Psoas muscle (tissue), 8 donors: ENCODE measurements around the gene R3HCC1L. TPM values are rescaled to one million over a fixed set of nuclear protein-coding genes. Genes with fewer than 3 reads are reported as not detected.

Experiments
- ATAC-seq, 4 donors: fragments of 200-7000 bp; cut with Tn5 transposase; one replicate each; pipeline ENCODE4 v1.9.1; 2020; ENCODE audit warnings: moderate library complexity in 3 of 4, mild to moderate bottlenecking in 2 of 4
- DNase-seq, 2 donors: peaks; one replicate each; pipeline ENCODE4 v3.0.0-alpha.2; 2020
- H3K27ac ChIP-seq: fragments of 200-600 bp; one replicate; pipeline ENCODE4 v1.8.0; 2022
- H3K27me3 ChIP-seq, 3 donors: fragments of 200-600 bp in 1 of 3; one replicate each; pipeline versions ENCODE4 v1.6.1 to v1.8.0; 2013 to 2022; ENCODE audit warnings: low read length in 2 of 3, mild to moderate bottlenecking in 2 of 3, moderate library complexity in 1 of 3; ENCODE audit not compliant: insufficient read depth in 3 of 3
- H3K36me3 ChIP-seq, 2 donors: fragments of 200-600 bp in 1 of 2; one replicate each; pipeline versions ENCODE4 v1.6.1 to v1.8.0; 2013 to 2022; ENCODE audit warnings: low read depth in 1 of 2, mild to moderate bottlenecking in 1 of 2, moderate library complexity in 1 of 2; ENCODE audit not compliant: insufficient read depth in 1 of 2
- H3K4me1 ChIP-seq: fragments of 200-600 bp; one replicate; pipeline ENCODE4 v1.8.0; 2022
- H3K4me3 ChIP-seq: fragments of 200-600 bp; one replicate; pipeline ENCODE4 v1.8.0; 2022; ENCODE audit warnings: mild to moderate bottlenecking
- H3K9me3 ChIP-seq: fragments of 200-600 bp; one replicate; pipeline ENCODE4 v1.8.0; 2022
- WGBS, 3 donors: extraction: QIAGEN DNeasy Blood & Tissue Kit; methylation state at CpG; one replicate each; pipeline versions ENCODE4 v1.1.6 to v1.1.7; 2013; 5-methylcytosine and 5-hydroxymethylcytosine counted together
- intact Hi-C, 2 donors: fragments of 100-400 bp; cut with DNase I; formaldehyde crosslinking; loops; one replicate each; pipeline versions ENCODE4 v1.11.0 to v1.14.2; 2022
- polyA plus RNA-seq, 3 donors: library from polyadenylated mRNA; stranded (reverse); fragments of 200-250 nt; gene quantifications; one replicate each; pipeline ENCODE4 v1.2.3, GENCODE V29; 2013
- total RNA-seq, 4 donors: library from RNA; stranded (reverse); fragmentation: NEBNext Ultra II Directional in 2 of 4; extraction: Animal tissue kit (Norgen Biotek cat#: 25700) in 2 of 4; gene quantifications; one replicate each; pipeline versions ENCODE4 v1.2.1 to v1.2.4, GENCODE V29; 2021 to 2023
- TF ChIP-seq, protein P1 (sequence below): fragments of 200-600 bp; IDR thresholded peaks from one replicate; pipeline ENCODE4 v1.8.0; 2022; ENCODE audit warnings: antibody characterized with exemption
- donor health status: healthy with polysubstance abuse.
- donor health status: DM: no; HTN: no; CAD: no; lungs with moderate emphysema.
- donor health status: Bipolar disorder and iron deficiency.
- donor health status: healthy.
- donor health status: DM: yes; HTN: yes; CAD: no.
- donor health status: DM: no; HTN: no; CAD: no.
- donor health status: DM: no; HTN: no; CAD: no.
- donor health status: DM: yes; HTN: yes; CAD: no.

The R3HCC1L gene
- total and polyA plus RNA-seq, 7 donors: 5.2 to 18.3 (median 6.2) TPM

DNA sequence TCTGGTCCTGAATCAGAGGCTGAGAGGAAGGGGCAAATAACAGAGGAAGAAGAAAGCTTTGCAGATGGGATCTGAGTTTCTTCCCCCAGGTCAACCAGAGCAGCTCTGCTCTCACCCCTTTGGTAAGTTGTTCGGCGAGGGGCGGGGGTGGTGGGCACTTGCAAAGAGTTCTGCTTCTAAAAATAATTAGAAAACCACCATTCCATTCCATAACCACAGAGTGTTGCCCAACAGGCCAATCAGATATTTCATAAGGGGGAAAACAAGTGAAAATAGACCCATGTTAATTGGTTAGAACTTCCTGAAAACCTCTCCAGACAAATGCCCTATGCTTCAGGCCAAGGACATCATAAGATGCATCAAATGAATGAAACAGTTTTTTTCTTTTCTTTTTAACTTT is 43.6 kb upstream of the R3HCC1L start:
- Histone ChIP-seq H3K27ac (no peak overlapping the region), H3K4me1 (peaks cover 5% of the 10 kb centered on the region), H3K9me3 (no peaks in the 10 kb centered on the region), H3K4me3 (no peak overlapping the region), H3K27me3 (peaks cover 0 to 7% (median 0%) of the 10 kb centered on the region in 3 donors), H3K36me3 (no peaks in the 10 kb centered on the region)
- 86 to 89% (median 86%) methylated on average over 3 of the region's 3 CpGs for WGBS, 3 donors
- TF ChIP-seq, protein P1, sequence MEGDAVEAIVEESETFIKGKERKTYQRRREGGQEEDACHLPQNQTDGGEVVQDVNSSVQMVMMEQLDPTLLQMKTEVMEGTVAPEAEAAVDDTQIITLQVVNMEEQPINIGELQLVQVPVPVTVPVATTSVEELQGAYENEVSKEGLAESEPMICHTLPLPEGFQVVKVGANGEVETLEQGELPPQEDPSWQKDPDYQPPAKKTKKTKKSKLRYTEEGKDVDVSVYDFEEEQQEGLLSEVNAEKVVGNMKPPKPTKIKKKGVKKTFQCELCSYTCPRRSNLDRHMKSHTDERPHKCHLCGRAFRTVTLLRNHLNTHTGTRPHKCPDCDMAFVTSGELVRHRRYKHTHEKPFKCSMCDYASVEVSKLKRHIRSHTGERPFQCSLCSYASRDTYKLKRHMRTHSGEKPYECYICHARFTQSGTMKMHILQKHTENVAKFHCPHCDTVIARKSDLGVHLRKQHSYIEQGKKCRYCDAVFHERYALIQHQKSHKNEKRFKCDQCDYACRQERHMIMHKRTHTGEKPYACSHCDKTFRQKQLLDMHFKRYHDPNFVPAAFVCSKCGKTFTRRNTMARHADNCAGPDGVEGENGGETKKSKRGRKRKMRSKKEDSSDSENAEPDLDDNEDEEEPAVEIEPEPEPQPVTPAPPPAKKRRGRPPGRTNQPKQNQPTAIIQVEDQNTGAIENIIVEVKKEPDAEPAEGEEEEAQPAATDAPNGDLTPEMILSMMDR: no peak
- intact Hi-C loops: no loop called here
- no peak for ATAC-seq
- no peak for DNase-seq

DNA sequence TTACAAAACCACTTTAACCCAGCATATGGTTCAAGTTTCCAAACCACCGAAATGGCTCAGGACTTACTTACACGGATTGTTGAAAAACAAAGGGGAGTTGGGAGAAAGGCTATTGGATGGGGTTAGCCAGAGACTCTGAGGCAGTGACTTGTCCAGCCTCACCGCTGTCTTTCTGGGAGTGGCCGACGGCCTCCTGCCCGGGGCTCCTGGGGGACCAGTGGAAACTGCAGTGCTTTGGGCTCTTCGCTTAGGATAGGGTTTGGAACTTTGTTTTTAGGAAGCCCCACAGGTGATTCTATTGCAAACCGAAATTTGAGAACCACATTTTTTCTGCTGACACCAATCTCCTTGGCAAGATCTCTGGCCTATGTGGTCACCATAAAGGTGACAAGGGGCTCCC is 38.1 kb upstream of the R3HCC1L start:
- Histone ChIP-seq H3K9me3 (no peaks in the 10 kb centered on the region), H3K36me3 (no peaks in the 10 kb centered on the region), H3K4me1 (no peaks in the 10 kb centered on the region), H3K27ac (no peak overlapping the region), H3K4me3 (no peak overlapping the region), H3K27me3 (peaks cover 2 to 7% (median 5%) of the 10 kb centered on the region in 3 donors)
- TF ChIP-seq, protein P1: no peak
- intact Hi-C loops: no loop called here
- DNase-seq: no peak
- no peak for ATAC-seq
- WGBS, 3 donors: 41 to 57% (median 52%) methylated on average over 8 of the region's 8 CpGs

DNA sequence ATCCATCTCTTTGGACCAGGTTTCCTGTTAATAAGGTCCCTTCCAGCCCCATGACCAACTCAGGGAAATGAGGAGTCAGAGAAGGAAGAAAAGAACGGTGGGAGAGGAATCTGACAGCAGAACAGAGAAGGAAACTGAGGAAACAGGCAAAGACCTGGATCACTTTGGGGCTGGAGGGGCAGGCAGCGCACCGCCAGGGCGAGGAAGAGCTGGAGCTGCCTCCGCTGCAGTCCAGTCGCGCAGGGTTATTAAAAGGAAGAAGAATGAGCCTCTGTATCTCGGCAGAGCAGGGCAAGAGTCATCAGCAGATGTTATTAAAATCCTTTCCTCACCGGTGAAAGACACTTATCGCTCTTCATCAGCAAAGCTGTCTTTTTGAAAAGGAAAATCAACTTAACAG is 37.7 kb upstream of the R3HCC1L start:
- intact Hi-C loops: no loop called here
- H3K4me3 ChIP-seq: no peak overlapping the region
- 66 to 68% (median 67%) methylated on average over 10 of the region's 10 CpGs for WGBS, 3 donors

DNA sequence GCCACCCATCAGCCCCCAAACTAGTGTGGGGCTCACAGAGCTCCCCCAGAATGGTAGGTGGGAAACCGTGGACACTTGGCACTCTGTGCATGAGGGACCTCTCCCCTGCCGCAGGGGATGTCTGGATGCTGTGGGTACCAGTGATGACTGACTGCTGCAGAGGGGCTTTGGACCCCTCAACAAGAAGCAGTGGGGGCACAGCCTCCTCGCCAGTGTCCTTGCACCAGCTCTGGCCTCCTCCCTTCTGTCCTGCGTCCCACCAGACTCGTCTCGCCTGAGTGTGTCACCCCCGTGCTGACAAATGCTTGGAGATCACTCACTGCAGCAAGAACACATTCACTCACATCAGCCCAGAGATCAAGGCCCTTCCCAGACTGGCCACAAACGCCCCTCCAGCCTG is 37.3 kb upstream of the R3HCC1L start:
- ATAC-seq (no peak), DNase-seq (no peak)
- Histone ChIP-seq H3K4me3 (no peak overlapping the region), H3K4me1 (no peaks in the 10 kb centered on the region), H3K27ac (no peak overlapping the region), H3K9me3 (no peaks in the 10 kb centered on the region), H3K36me3 (no peaks in the 10 kb centered on the region), H3K27me3 (peaks cover 2 to 7% (median 5%) of the 10 kb centered on the region in 3 donors)
- intact Hi-C loops: no loop called here
- WGBS, 3 donors: 44 to 49% (median 48%) methylated on average over 8 of the region's 8 CpGs
- TF ChIP-seq, protein P1: no peak

More for the DNA sequence above, 37.7 kb upstream of the R3HCC1L start:
- ATAC-seq: no peak
- Histone ChIP-seq H3K27ac (no peak overlapping the region), H3K4me1 (no peaks in the 10 kb centered on the region), H3K9me3 (no peaks in the 10 kb centered on the region), H3K27me3 (peaks cover 2 to 7% (median 5%) of the 10 kb centered on the region in 3 donors), H3K36me3 (no peaks in the 10 kb centered on the region)
- DNase-seq: no peak
- TF ChIP-seq, protein P1: no peak

DNA sequence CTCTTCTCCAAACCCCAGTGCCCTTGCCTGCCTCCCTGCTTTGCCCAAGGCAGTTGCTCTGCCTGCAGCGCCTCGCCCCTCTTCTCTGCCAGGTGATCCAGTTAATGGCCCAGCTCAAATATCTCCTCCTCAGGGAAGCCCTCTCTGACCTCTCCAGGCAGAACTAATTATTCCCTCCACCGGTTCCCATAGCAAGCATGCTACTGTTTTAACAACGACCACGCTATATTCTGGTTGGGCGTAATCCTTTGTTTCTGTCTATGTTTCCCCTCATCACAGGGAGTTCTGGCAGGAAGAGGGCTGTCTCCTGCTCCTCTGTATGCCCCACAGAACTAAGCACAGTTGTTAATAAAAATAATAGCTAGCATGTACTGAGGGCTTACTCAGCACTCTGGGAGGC is 36.8 kb upstream of the R3HCC1L start:
- TF ChIP-seq, protein P1: no peak
- WGBS, 3 donors: 11 to 16% (median 16%) methylated on average over 6 of the region's 6 CpGs
- no peak overlapping the region for H3K27ac ChIP-seq
- H3K4me3 ChIP-seq: no peak overlapping the region
- H3K9me3 ChIP-seq: no peaks in the 10 kb centered on the region
- no peak for DNase-seq
- H3K27me3 ChIP-seq: peaks cover 2 to 7% (median 5%) of the 10 kb centered on the region in 3 donors
- H3K4me1 ChIP-seq: no peaks in the 10 kb centered on the region
- no peak for ATAC-seq
- intact Hi-C loops: no loop called here
- no peaks in the 10 kb centered on the region for H3K36me3 ChIP-seq
